Parathyroid adenoma (tissue), 2 donors: ENCODE measurements around the gene HPN.

ENCODE experiments used
- H2AFZ ChIP-seq: fragments of 300-600 bp; sonication (generic); one replicate; pipeline ENCODE4 v1.7.0; 2017; ENCODE audit warnings: antibody characterized with exemption, mild to moderate bottlenecking
- H3K27ac ChIP-seq: fragments of 300-600 bp; sonication (generic); one replicate; pipeline ENCODE4 v1.7.0; 2017
- H3K27me3 ChIP-seq: fragments of 300-600 bp; sonication (generic); one replicate; pipeline ENCODE4 v1.7.0; 2017; ENCODE audit warnings: low read length; ENCODE audit not compliant: control insufficient read depth, insufficient read depth
- H3K36me3 ChIP-seq: fragments of 300-600 bp; sonication (generic); one replicate; pipeline ENCODE4 v1.7.0; 2017; ENCODE audit warnings: low read length; ENCODE audit not compliant: control insufficient read depth, insufficient read depth
- H3K4me1 ChIP-seq: fragments of 300-600 bp; sonication (generic); one replicate; pipeline ENCODE4 v1.7.0; 2017; ENCODE audit warnings: control low read depth
- H3K4me2 ChIP-seq: fragments of 300-600 bp; sonication (generic); one replicate; pipeline ENCODE4 v1.7.0; 2017; ENCODE audit warnings: low read length
- H3K4me3 ChIP-seq: fragments of 300-600 bp; sonication (generic); one replicate; pipeline ENCODE4 v1.7.0; 2017; ENCODE audit warnings: low read depth, low read length
- H3K79me2 ChIP-seq: fragments of 300-600 bp; sonication (generic); one replicate; pipeline ENCODE4 v1.7.0; 2017; ENCODE audit warnings: control low read depth
- H3K9ac ChIP-seq: fragments of 300-600 bp; sonication (generic); one replicate; pipeline ENCODE4 v1.7.0; 2017; ENCODE audit warnings: mild to moderate bottlenecking
- H3K9me3 ChIP-seq: fragments of 300-600 bp; sonication (generic); one replicate; pipeline ENCODE4 v1.7.0; 2017; ENCODE audit warnings: low read length; ENCODE audit not compliant: control insufficient read depth
- CTCF ChIP-seq: fragments of 300-600 bp; sonication (generic); IDR thresholded peaks from one replicate; pipeline ENCODE4 v1.7.0; 2017; ENCODE audit warnings: antibody characterized with exemption, mild to moderate bottlenecking
- donor health status: primary hyperparathyroidism.

HPN gene

GRCh38 chr19:35021016-35021415, 20.5 kb upstream of the HPN start:
- H3K4me3 ChIP-seq, result no peak overlapping the region
- H3K9me3 ChIP-seq, result no peaks in the 10 kb centered on the region
- no peaks in the 10 kb centered on the region for H3K79me2 ChIP-seq
- H3K9ac ChIP-seq, result no peak overlapping the region
- no peaks in the 10 kb centered on the region for H3K36me3 ChIP-seq
- H3K4me2 ChIP-seq, result no peak overlapping the region
- no peak overlapping the region for H2AFZ ChIP-seq
- no peaks in the 10 kb centered on the region for H3K27me3 ChIP-seq
- H3K4me1 ChIP-seq, result no peaks in the 10 kb centered on the region
- H3K27ac ChIP-seq, result no peak overlapping the region
- TF ChIP-seq CTCF, result no peak

GRCh38 chr19:35021596-35021995, 19.9 kb upstream of the HPN start:
- H3K4me2 ChIP-seq, result no peak overlapping the region
- no peaks in the 10 kb centered on the region for H3K4me1 ChIP-seq
- H3K9ac ChIP-seq, result no peak overlapping the region
- no peak for TF ChIP-seq CTCF
- H3K79me2 ChIP-seq, result no peaks in the 10 kb centered on the region
- H3K27ac ChIP-seq, result no peak overlapping the region
- no peak overlapping the region for H2AFZ ChIP-seq
- no peaks in the 10 kb centered on the region for H3K36me3 ChIP-seq
- H3K4me3 ChIP-seq, result no peak overlapping the region
- no peaks in the 10 kb centered on the region for H3K27me3 ChIP-seq
- H3K9me3 ChIP-seq, result no peaks in the 10 kb centered on the region

- Histone ChIP-seq H2AFZ (no peak overlapping the region), H3K4me3 (no peak overlapping the region), H3K9ac (no peak overlapping the region), H3K9me3 (no peaks in the 10 kb centered on the region), H3K4me2 (no peak overlapping the region), H3K27ac (no peak overlapping the region), H3K79me2 (no peaks in the 10 kb centered on the region), H3K36me3 (no peaks in the 10 kb centered on the region), H3K4me1 (no peaks in the 10 kb centered on the region), H3K27me3 (no peaks in the 10 kb centered on the region)
- no peak for TF ChIP-seq CTCF
Observed at GRCh38 chr19:35022460-35022859, 19.1 kb upstream of the HPN start.

- no peak for TF ChIP-seq CTCF
- no peaks in the 10 kb centered on the region for H3K27me3 ChIP-seq
- H3K9ac ChIP-seq, result no peak overlapping the region
- H3K4me2 ChIP-seq, result no peak overlapping the region
- H3K27ac ChIP-seq, result no peak overlapping the region
- no peak overlapping the region for H2AFZ ChIP-seq
- no peaks in the 10 kb centered on the region for H3K79me2 ChIP-seq
- no peaks in the 10 kb centered on the region for H3K9me3 ChIP-seq
- no peaks in the 10 kb centered on the region for H3K36me3 ChIP-seq
- peaks cover 3% of the 10 kb centered on the region for H3K4me1 ChIP-seq
- no peak overlapping the region for H3K4me3 ChIP-seq
Observed at GRCh38 chr19:35023428-35023827, 18.1 kb upstream of the HPN start.

- H3K9ac ChIP-seq, result no peak overlapping the region
- H3K4me2 ChIP-seq, result no peak overlapping the region
- no peak overlapping the region for H3K4me3 ChIP-seq
- no peak for TF ChIP-seq CTCF
- no peaks in the 10 kb centered on the region for H3K79me2 ChIP-seq
- peaks cover 3% of the 10 kb centered on the region for H3K4me1 ChIP-seq
- no peaks in the 10 kb centered on the region for H3K36me3 ChIP-seq
- H2AFZ ChIP-seq, result no peak overlapping the region
- H3K27ac ChIP-seq, result no peak overlapping the region
- H3K9me3 ChIP-seq, result no peaks in the 10 kb centered on the region
- no peaks in the 10 kb centered on the region for H3K27me3 ChIP-seq
Observed at GRCh38 chr19:35024095-35024494, 17.4 kb upstream of the HPN start.
